GM18505 (cell line): ENCODE data around the gene DOCK8.

ENCODE experiments used
- ATAC-seq: cut with Tn5 transposase; IDR thresholded peaks from one replicate; pipeline ENCODE4 v1.9.1; 2021; ENCODE audit not compliant: unreplicated experiment
- POLR2A ChIP-seq: IDR thresholded peaks from 4 replicates; pipeline ENCODE4 v1.6.1; 2011; ENCODE audit warnings: borderline replicate concordance; ENCODE audit not compliant: insufficient read depth, insufficient read length; ENCODE audit errors: extremely low read depth

The DOCK8 gene

DNA sequence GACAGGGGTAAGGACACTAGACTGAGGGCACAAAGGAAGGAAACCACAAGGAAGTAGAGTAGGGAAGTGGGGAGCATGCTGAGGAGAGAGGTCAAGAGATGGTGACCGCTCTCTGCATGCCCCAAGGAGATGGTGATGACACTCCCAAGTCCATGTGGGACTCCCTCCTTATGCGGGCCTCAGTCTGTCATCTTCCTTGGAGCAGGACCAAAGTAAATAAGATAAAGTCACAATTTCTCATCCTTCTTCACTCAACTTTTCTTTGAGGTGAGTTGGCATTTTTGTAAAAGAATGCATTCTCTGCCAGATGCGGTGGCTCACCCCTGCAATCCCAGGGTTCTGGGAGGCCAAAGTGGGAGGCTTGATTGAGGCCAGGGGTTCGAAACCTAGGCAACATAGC, 256.7 kb downstream of the DOCK8 start:
- no peak for TF ChIP-seq POLR2A
- ATAC-seq = no peak

DNA sequence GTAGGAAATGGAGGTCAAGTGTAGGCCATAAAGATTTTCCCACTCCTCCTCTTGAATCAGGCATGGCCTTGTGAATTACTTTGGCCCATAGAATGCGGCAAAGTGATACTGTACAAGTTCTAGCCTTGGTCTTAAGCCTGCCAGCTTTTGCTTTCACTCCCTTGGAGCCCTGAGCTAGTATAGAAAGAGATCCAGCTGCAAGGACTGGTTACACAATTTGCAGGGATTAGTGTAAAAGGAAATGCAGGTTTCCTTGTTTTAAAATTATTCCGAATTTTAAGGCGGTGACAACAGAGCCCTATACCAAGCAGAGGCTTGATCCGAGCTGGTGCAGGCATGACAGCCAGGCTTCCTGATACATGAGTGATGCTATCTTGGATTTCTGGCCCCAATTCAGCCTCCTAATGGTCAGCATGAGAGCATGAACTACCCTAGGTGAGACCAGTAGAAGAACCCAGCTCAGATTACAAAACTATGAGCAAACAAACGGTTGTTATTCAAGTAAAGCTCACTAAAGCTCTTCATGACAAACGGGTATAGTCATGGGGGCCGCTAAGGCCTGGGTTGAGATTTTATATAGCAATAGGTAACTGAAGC, 257.9 kb downstream of the DOCK8 start:
- no peak for ATAC-seq
- TF ChIP-seq POLR2A = no peak

DNA sequence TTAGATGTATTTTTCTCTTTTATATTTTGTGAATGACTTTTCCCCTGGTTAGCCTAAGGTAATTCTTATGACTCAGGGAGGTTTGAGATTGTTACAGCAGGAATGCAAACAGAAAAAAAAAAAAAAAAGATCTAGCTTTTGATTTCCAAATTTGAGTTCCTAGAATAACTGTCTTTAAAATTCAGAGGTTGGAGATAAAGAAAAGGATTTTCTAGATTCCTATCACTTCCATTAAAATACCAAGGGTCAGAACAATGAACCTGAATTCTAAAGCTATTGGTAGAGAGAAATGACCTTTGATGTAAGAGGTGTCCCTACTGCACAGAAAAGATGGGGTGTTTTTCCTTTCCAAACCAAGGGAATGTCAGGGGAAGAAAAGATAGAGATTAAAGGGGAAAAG, 262.5 kb downstream of the DOCK8 start:
- ATAC-seq = no peak
- TF ChIP-seq POLR2A = no peak

DNA sequence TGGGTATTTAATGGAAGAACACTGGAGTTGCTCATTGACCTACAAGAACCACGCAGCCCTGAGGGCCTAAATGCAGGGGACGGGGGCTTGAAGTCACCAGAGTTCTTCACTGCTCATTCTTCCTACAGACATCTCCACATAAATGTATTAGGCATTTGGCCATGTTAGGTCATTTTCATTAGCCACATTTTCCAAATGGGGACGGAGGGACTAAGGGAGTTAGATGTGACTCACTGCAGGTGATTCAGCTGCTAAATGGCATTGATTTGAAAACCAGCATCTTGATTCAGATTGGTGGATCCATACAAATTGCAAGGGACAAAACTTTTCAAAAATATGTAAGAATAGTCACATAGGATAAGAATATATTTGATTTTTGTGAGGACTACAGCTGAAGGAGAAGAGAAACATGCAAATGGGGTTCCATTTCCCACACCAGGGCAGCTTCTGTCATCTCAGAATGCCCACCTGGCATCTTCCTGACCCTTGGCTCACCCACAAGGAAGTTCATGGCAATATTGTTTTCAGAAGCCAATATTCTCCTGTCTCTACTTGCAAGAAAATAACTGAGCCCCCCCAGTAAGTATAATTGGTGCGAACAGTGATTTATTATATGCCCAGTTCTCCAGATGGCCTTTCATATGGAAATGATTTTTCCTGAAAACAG, 264.8 kb downstream of the DOCK8 start:
- no peak for TF ChIP-seq POLR2A
- no peak for ATAC-seq

DNA sequence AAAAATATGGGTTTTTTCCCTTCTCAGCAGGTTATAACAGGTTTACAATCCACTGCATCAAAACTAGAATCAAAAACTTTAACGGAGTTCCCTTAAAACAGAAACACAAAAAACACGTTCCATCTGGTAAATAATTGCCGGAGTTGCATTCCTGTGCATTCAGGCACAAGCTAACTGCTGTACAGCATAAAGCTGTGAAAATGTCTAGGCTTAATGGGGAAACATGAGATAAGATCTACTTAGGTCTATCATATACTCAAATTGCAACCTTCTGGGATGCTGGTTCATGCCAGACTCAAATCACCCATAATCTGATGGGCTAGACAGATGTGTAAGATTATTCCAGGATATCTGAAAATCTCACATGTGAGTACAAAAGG, 265.3 kb downstream of the DOCK8 start:
- no peak for TF ChIP-seq POLR2A
- no peak for ATAC-seq

DNA sequence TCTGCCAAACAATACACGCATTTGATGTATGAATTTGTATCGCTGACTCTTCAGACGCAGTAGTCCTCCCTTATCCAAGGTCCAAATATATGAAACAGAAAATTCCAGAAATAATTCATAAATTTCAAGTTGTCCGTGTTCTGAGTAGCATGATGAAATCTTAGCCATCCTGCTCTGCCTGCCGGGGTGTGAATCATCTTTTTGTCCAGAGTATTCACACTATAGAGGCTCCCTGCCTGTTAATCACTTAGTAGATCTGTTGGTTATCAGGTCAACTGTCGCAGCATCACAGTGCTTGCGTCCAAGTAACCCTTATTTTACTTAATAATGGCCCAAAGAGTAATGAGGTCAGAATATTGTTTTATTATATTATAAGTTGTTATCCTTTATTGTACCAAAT, 268.1 kb downstream of the DOCK8 start:
- TF ChIP-seq POLR2A = no peak
- ATAC-seq = no peak

DNA sequence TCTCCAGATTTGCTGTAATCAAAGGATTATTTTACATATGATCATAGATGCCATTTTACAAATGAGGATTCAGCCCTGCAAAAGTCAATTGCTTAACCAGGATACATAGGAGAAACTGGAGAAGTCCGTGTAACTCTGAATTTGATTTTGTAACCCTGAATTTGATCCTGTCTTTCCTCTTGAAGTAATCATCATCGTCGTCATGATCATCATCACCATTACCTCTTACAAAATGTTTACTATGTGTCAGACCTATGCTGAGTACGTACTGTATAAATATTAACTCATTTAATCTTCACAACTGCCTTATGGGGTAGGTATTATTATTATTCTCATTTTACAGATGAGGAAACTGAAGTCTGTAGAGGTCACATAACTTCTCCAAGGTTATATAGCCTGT, 271.5 kb downstream of the DOCK8 start:
- TF ChIP-seq POLR2A = no peak
- no peak for ATAC-seq

DNA sequence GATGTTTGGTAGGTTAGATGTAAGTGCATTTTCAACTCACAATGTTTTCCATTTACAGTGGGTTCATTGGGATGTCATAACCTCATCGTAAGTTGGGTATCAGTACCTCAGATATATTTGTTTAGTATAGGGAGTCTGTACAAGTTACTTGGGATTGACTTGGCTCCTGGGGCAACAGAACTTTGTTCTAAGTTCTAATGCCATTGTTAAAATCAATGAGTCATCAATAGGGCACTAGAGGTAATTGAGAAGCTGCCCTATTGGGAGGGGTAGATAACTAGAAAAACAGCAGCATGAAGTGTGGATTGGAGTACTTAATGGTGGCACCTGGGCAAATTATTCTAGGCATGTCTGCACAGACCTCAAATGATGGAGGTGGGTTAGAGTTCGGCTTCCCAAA, 272.8 kb downstream of the DOCK8 start:
- no peak for ATAC-seq

DNA sequence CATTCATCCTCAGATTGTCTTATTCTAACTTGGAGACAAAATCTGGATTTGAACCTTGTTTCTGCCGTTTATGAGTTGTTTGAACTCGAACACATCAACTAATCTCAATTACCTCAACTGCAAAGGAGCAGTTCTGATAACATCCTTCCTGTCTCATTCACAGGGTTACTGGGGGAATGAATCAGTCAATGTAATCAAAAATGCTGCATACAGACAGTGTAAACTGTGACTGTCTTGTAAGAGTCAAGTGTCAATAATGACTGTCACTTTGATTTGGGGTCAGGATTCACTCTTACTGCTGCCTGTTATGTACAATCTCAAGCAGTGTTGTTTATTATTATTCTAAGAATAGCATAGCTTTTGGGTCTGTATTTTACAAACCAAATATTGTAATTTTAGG, 273.8 kb downstream of the DOCK8 start:
- ATAC-seq = no peak
- TF ChIP-seq POLR2A = no peak

More for the DNA sequence above, 272.8 kb downstream of the DOCK8 start:
- no peak for TF ChIP-seq POLR2A

DNA sequence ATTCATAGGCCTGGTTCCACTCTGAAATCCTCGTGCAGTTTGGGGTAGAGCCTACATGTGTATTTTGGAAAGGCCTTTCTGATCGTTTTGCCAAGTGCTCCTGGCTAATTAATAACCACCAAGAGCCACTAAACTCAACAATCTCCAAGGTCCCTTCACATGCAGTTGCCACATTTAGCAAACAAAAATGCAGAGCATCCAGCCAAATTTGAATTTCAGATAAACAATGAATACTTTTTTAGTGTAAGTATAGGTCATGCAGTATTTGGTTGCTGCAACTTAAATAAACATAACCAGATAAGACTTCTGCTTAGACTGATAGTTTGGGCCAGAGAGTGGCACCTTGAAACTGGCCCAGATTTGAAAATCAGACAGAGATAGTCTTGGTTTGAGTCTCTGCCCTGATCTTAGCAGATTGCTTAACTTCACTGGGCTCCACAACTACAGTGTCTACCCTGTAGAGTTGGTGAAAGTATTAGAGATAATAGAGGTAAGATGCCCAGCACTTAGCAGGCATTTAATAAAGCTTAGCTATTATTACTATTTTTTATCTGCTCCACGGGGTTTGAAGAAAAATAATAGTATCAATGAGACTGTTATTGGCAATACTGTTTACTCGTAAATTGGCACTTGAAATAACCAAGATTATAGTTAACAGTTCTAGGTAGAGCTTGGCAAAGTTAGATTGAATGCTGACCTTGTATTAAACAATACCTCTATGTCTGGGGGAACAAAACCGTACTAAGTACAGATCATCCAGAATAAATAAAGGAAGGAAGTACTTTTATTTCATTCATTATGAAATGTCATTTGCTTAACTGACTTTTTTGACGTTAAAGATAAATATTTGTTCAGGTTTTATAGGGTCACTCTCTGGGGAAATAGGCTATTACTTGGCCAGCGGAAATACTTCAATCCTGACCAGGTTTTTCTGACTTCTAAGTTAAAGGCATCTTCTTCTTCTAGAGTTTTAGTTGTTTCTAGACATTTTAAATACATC, 274.8 kb downstream of the DOCK8 start:
- TF ChIP-seq POLR2A = no peak
- no peak for ATAC-seq

DNA sequence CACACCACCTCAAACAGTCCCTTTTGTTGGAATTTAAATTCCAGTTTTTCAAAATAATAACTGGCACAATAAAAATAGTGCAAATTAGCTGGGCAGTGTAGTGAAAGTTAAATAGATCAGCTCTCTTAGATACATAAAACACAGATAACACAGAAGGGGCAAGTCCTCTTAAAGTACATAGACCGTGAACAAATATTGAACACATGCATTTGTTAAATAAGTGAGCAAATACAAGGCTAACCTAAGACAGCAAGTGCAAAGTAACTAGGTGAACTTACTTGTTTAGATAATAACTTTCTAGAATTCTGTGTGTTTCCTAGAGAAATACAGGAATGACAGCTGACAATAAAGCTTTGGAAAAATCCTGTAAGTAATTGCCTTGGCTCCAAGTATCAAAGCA, 280.1 kb downstream of the DOCK8 start:
- ATAC-seq = no peak
- TF ChIP-seq POLR2A = no peak

DNA sequence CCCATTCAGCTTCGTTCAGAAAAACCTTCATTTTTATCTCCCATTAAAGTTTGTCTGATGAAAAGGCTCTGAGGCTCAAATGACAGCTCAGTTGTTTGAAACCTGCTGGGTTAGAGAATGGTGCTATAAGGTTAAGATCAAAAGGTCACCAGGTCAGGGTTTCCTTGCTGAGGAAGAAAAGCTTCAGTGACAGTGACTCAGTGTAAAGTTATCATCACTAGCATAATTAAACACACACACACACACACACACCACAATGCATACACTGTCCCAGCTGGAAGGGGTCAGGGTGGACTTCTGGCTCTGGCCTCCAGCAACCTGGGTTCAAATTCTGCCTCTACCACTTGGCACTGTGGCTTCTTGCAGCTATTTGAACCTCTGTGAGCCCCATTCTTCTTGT, 281.1 kb downstream of the DOCK8 start:
- no peak for ATAC-seq
- TF ChIP-seq POLR2A = no peak

DNA sequence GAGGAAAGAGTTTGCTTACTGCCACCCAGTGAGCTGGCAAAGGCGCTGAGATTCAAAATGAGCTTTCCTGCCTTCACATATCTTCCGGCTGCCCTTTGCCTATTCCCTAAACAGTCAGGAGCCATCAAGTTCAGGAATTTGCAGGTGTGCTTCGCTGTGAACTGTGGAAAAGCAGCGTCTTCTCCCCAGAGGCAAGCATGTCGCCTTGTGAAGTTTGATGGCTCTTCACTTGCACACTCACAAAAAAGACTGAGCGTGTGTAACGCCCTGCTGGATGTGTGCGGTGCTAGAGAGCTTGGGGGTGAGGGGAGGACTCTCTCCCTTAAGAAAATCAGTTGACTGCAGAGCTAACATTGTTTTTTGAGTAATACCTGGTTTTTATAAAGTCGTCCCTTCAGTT, 288.7 kb downstream of the DOCK8 start:
- ATAC-seq = no peak
- no peak for TF ChIP-seq POLR2A
